ENCODE measurements around the gene LCLAT1. TPM values are rescaled to one million over a fixed set of nuclear protein-coding genes. Genes with fewer than 3 reads are reported as not detected.
A peak's percentile ranks its signal among the peaks of the same experiment; 100 is the strongest.

LCLAT1 gene
- total RNA-seq, 1 donor from 2014 or later = 13.0 TPM

- ATAC-seq (no peak), DNase-seq (no peak)
- H3K4me1 ChIP-seq = no peaks in the 10 kb centered on the region
- no peaks in the 10 kb centered on the region for H3K36me3 ChIP-seq
- no peak overlapping the region for H3K27ac ChIP-seq
- intact Hi-C loops (cut with DNase I) = no loop called here
- no peaks in the 10 kb centered on the region for H3K9me3 ChIP-seq
- H3K4me3 ChIP-seq = no peak overlapping the region
- no peaks in the 10 kb centered on the region for H3K27me3 ChIP-seq (ENCODE audit: low read depth)
- no peak for TF ChIP-seq CTCF (IDR thresholded peaks at IDR 0.05)
Measured at GRCh38 chr2:30673127-30673526, 226.1 kb downstream of the LCLAT1 start.

GRCh38 chr2:30675758-30676157, 228.7 kb downstream of the LCLAT1 start:
- intact Hi-C loops (cut with DNase I) = no loop called here
- H3K27me3 ChIP-seq (ENCODE audit: low read depth) = no peaks in the 10 kb centered on the region
- TF ChIP-seq CTCF (IDR thresholded peaks at IDR 0.05) = no peak
- H3K4me1 ChIP-seq = no peaks in the 10 kb centered on the region
- no peaks in the 10 kb centered on the region for H3K9me3 ChIP-seq
- ATAC-seq (no peak), DNase-seq (no peak)
- H3K36me3 ChIP-seq = no peaks in the 10 kb centered on the region
- H3K27ac ChIP-seq = no peak overlapping the region
- H3K4me3 ChIP-seq = no peak overlapping the region

GRCh38 chr2:30677231-30677630, 230.2 kb downstream of the LCLAT1 start:
- ATAC-seq (no peak), DNase-seq (no peak)
- no peaks in the 10 kb centered on the region for H3K27me3 ChIP-seq (ENCODE audit: low read depth)
- no peak overlapping the region for H3K4me3 ChIP-seq
- H3K4me1 ChIP-seq = no peaks in the 10 kb centered on the region
- intact Hi-C loops (cut with DNase I) = no loop called here
- TF ChIP-seq CTCF (IDR thresholded peaks at IDR 0.05) = no peak
- H3K27ac ChIP-seq = no peak overlapping the region
- H3K9me3 ChIP-seq = no peaks in the 10 kb centered on the region
- H3K36me3 ChIP-seq = no peaks in the 10 kb centered on the region

GRCh38 chr2:30677861-30678385, 230.9 kb downstream of the LCLAT1 start:
- intact Hi-C loops (cut with DNase I) = no loop called here

GRCh38 chr2:30678410-30679137, 231.5 kb downstream of the LCLAT1 start:
- Histone ChIP-seq H3K27ac (no peak overlapping the region), H3K36me3 (no peaks in the 10 kb centered on the region), H3K27me3 (ENCODE audit: low read depth) (no peaks in the 10 kb centered on the region), H3K9me3 (no peaks in the 10 kb centered on the region), H3K4me1 (no peaks in the 10 kb centered on the region), H3K4me3 (no peak overlapping the region)
- DNase-seq (no peak), ATAC-seq (no peak)
- intact Hi-C loops (cut with DNase I) = no loop called here
- TF ChIP-seq CTCF (IDR thresholded peaks at IDR 0.05) = no peak

More at GRCh38 chr2:30677861-30678385, 230.9 kb downstream of the LCLAT1 start:
- peak in 1 of 2 donors; percentile 34 for ATAC-seq
- H3K4me3 ChIP-seq = no peak overlapping the region
- H3K36me3 ChIP-seq = no peaks in the 10 kb centered on the region
- no peak overlapping the region for H3K27ac ChIP-seq
- no peaks in the 10 kb centered on the region for H3K4me1 ChIP-seq
- no peak for DNase-seq
- H3K27me3 ChIP-seq (ENCODE audit: low read depth) = no peaks in the 10 kb centered on the region
- H3K9me3 ChIP-seq = no peaks in the 10 kb centered on the region
- TF ChIP-seq CTCF (IDR thresholded peaks at IDR 0.05) = no peak
